ENCODE data around the gene APOL2.
"Not testable (repeated sequence)": the region's sequence is repeated elsewhere in the genome, so short reads cannot be mapped to it uniquely, and the experiment has no call there.

Gene APOL2

GRCh38 chr22:36208162-36208765 lies 31.1 kb downstream of the APOL2 start:
- in situ Hi-C loops (cut with HindIII; ENCODE audit: low pct_ligation_motif_present, low pct_unique_long_range_greater_than_20kb, low sequenced_read_pairs): no loop called here
- no peak for DNase-seq

GRCh38 chr22:36206255-36206654 lies 33.1 kb downstream of the APOL2 start:
- DNase-seq: no peak
- in situ Hi-C loops (cut with HindIII; ENCODE audit: low pct_ligation_motif_present, low pct_unique_long_range_greater_than_20kb, low sequenced_read_pairs): no loop called here

- DNase-seq; in situ Hi-C loops (cut with HindIII; ENCODE audit: low pct_ligation_motif_present, low pct_unique_long_range_greater_than_20kb, low sequenced_read_pairs): not testable (repeated sequence)
Measured at GRCh38 chr22:36205573-36205972, 33.8 kb downstream of the APOL2 start.

- in situ Hi-C loops (cut with HindIII; ENCODE audit: low pct_ligation_motif_present, low pct_unique_long_range_greater_than_20kb, low sequenced_read_pairs): no loop called here
- no peak for DNase-seq
Measured at GRCh38 chr22:36204632-36205015, 34.7 kb downstream of the APOL2 start.

- no peak for DNase-seq
- in situ Hi-C loops (cut with HindIII; ENCODE audit: low pct_ligation_motif_present, low pct_unique_long_range_greater_than_20kb, low sequenced_read_pairs): no loop called here
Measured at GRCh38 chr22:36204001-36204631, 35.2 kb downstream of the APOL2 start.

- in situ Hi-C loops (cut with HindIII; ENCODE audit: low pct_ligation_motif_present, low pct_unique_long_range_greater_than_20kb, low sequenced_read_pairs); DNase-seq: not testable (repeated sequence)
Measured at GRCh38 chr22:36203441-36203840, 35.9 kb downstream of the APOL2 start.

GRCh38 chr22:36202906-36203305 lies 36.4 kb downstream of the APOL2 start:
- DNase-seq; in situ Hi-C loops (cut with HindIII; ENCODE audit: low pct_ligation_motif_present, low pct_unique_long_range_greater_than_20kb, low sequenced_read_pairs): not testable (repeated sequence)

GRCh38 chr22:36201630-36202319 lies 37.6 kb downstream of the APOL2 start, which contains the start of gene APOL4:
APOL4 (minus strand) TSS chr22:36201809; CDS start chr22:36201734, 75 bp downstream.
- no peak for DNase-seq
- in situ Hi-C loops (cut with HindIII; ENCODE audit: low pct_ligation_motif_present, low pct_unique_long_range_greater_than_20kb, low sequenced_read_pairs): no loop called here

GRCh38 chr22:36201025-36201424 lies 38.3 kb downstream of the APOL2 start:
- DNase-seq; in situ Hi-C loops (cut with HindIII; ENCODE audit: low pct_ligation_motif_present, low pct_unique_long_range_greater_than_20kb, low sequenced_read_pairs): not testable (repeated sequence)

GRCh38 chr22:36199001-36199551 lies 40.3 kb downstream of the APOL2 start:
- in situ Hi-C loops (cut with HindIII; ENCODE audit: low pct_ligation_motif_present, low pct_unique_long_range_greater_than_20kb, low sequenced_read_pairs): no loop called here
- no peak for DNase-seq

GRCh38 chr22:36198536-36198935 lies 40.8 kb downstream of the APOL2 start:
- in situ Hi-C loops (cut with HindIII; ENCODE audit: low pct_ligation_motif_present, low pct_unique_long_range_greater_than_20kb, low sequenced_read_pairs): no loop called here
- DNase-seq: no peak

- in situ Hi-C loops (cut with HindIII; ENCODE audit: low pct_ligation_motif_present, low pct_unique_long_range_greater_than_20kb, low sequenced_read_pairs): no loop called here
- DNase-seq: no peak
Measured at GRCh38 chr22:36197514-36198146, 41.7 kb downstream of the APOL2 start.

- in situ Hi-C loops (cut with HindIII; ENCODE audit: low pct_ligation_motif_present, low pct_unique_long_range_greater_than_20kb, low sequenced_read_pairs): no loop called here
- DNase-seq: no peak
Measured at GRCh38 chr22:36197065-36197440, 42.3 kb downstream of the APOL2 start.

- in situ Hi-C loops (cut with HindIII; ENCODE audit: low pct_ligation_motif_present, low pct_unique_long_range_greater_than_20kb, low sequenced_read_pairs): no loop called here
- DNase-seq: no peak
Measured at GRCh38 chr22:36196254-36197064, 42.9 kb downstream of the APOL2 start.

GRCh38 chr22:36194971-36195370 lies 44.4 kb downstream of the APOL2 start:
- in situ Hi-C loops (cut with HindIII; ENCODE audit: low pct_ligation_motif_present, low pct_unique_long_range_greater_than_20kb, low sequenced_read_pairs): no loop called here
- DNase-seq: peak; percentile 67

GRCh38 chr22:36194385-36194784 lies 44.9 kb downstream of the APOL2 start:
- DNase-seq: no peak
- in situ Hi-C loops (cut with HindIII; ENCODE audit: low pct_ligation_motif_present, low pct_unique_long_range_greater_than_20kb, low sequenced_read_pairs): no loop called here

GRCh38 chr22:36193577-36193976 lies 45.8 kb downstream of the APOL2 start:
- in situ Hi-C loops (cut with HindIII; ENCODE audit: low pct_ligation_motif_present, low pct_unique_long_range_greater_than_20kb, low sequenced_read_pairs): no loop called here
- no peak for DNase-seq

GRCh38 chr22:36193171-36193570 lies 46.2 kb downstream of the APOL2 start:
- no peak for DNase-seq
- in situ Hi-C loops (cut with HindIII; ENCODE audit: low pct_ligation_motif_present, low pct_unique_long_range_greater_than_20kb, low sequenced_read_pairs): no loop called here

Data from ACHN (cell line).